ENCODE measurements around the gene SLC25A20. TPM values are rescaled to one million over a fixed set of nuclear protein-coding genes. Genes with fewer than 3 reads are reported as not detected.
A peak's percentile ranks its signal among the peaks of the same experiment; 100 is the strongest.

Gene SLC25A20
- polyA plus RNA-seq, 3 donors: 43.6 to 60.8 (median 56.1) TPM

GRCh38 chr3:48851407-48851806, 47.3 kb downstream of the SLC25A20 start:
- Histone ChIP-seq H3K79me2 (ENCODE audit: insufficient read depth, low read length) (peaks cover 8% of the 10 kb centered on the region), H3K27ac (ENCODE audit: low read depth in 1 of 2, low read length in 2 of 2) (no peak overlapping the region), H3K4me3 (replicated peaks in 1 of 3; ENCODE audit: low read depth in 2 of 3, low read length in 3 of 3) (no peak overlapping the region), H2AFZ (ENCODE audit: insufficient read depth, low read depth, low read length, poor library complexity, severe bottlenecking) (no peak overlapping the region), H3K27me3 (ENCODE audit: control insufficient read depth in 2 of 2, insufficient read depth in 2 of 2, low read length in 2 of 2) (no peaks in the 10 kb centered on the region), H4K20me1 (ENCODE audit: insufficient read depth, low read length) (peaks cover 3% of the 10 kb centered on the region), H3K36me3 (replicated peaks in 1 of 2; ENCODE audit: control insufficient read depth in 1 of 2, insufficient read depth in 2 of 2, low read length in 2 of 2) (peaks cover 8 to 13% of the 10 kb centered on the region in 2 donors), H3K4me2 (replicated peaks; ENCODE audit: extremely low read depth, low read length, poor library complexity, severe bottlenecking) (no peak overlapping the region), H3K9me3 (replicated peaks in 1 of 2; ENCODE audit: control insufficient read depth in 1 of 2, insufficient read depth in 1 of 2, low read length in 2 of 2) (no peaks in the 10 kb centered on the region), H3K4me1 (ENCODE audit: control insufficient read depth in 1 of 2, insufficient read depth in 2 of 2, low read length in 2 of 2) (peaks cover 16 to 17% of the 10 kb centered on the region in 2 donors), H3K9ac (ENCODE audit: insufficient read depth, low read length, poor library complexity, severe bottlenecking) (no peak overlapping the region)
- H3K4me3 Mint-ChIP-seq: no peak overlapping the region
- TF ChIP-seq CTCF (IDR thresholded peaks at IDR 0.05): no peak
- peaks cover 7 to 24% of the 10 kb centered on the region in 2 donors for H3K36me3 Mint-ChIP-seq
- intact Hi-C loops (cut with micrococcal nuclease): loop anchor here in 1 of 2 donors (5.0 kb wide), 1 partner anchor 66 kb away; the partner anchor contains the start of gene ARIH2
- peak overlapping the region in 2 of 7 donors; percentile 45 to 57 for H3K27ac Mint-ChIP-seq
- whole genome bisulfite sequencing (ENCODE audit: insufficient coverage): 83% methylated on average over 1 of the region's 3 CpGs
- DNase-seq: no peak
- H3K27me3 Mint-ChIP-seq (ENCODE audit: low read depth in 3 of 3): peaks cover 0 to 2% (median 1%) of the 10 kb centered on the region in 3 donors
- peaks cover 20% of the 10 kb centered on the region for H3K4me1 Mint-ChIP-seq
- H3K9me3 Mint-ChIP-seq: no peaks in the 10 kb centered on the region

- Histone ChIP-seq H3K4me3 (replicated peaks in 1 of 3; ENCODE audit: low read depth in 2 of 3, low read length in 3 of 3) (no peak overlapping the region), H3K4me2 (replicated peaks; ENCODE audit: extremely low read depth, low read length, poor library complexity, severe bottlenecking) (no peak overlapping the region), H4K20me1 (ENCODE audit: insufficient read depth, low read length) (peaks cover 14% of the 10 kb centered on the region), H2AFZ (ENCODE audit: insufficient read depth, low read depth, low read length, poor library complexity, severe bottlenecking) (peak overlapping the region; percentile 92), H3K9me3 (replicated peaks in 1 of 2; ENCODE audit: control insufficient read depth in 1 of 2, insufficient read depth in 1 of 2, low read length in 2 of 2) (no peaks in the 10 kb centered on the region), H3K4me1 (ENCODE audit: control insufficient read depth in 1 of 2, insufficient read depth in 2 of 2, low read length in 2 of 2) (peaks cover 23 to 27% of the 10 kb centered on the region in 2 donors), H3K36me3 (replicated peaks in 1 of 2; ENCODE audit: control insufficient read depth in 1 of 2, insufficient read depth in 2 of 2, low read length in 2 of 2) (peaks cover 0 to 4% of the 10 kb centered on the region in 2 donors), H3K27me3 (ENCODE audit: control insufficient read depth in 2 of 2, insufficient read depth in 2 of 2, low read length in 2 of 2) (no peaks in the 10 kb centered on the region), H3K79me2 (ENCODE audit: insufficient read depth, low read length) (peaks cover 25% of the 10 kb centered on the region), H3K9ac (ENCODE audit: insufficient read depth, low read length, poor library complexity, severe bottlenecking) (no peak overlapping the region), H3K27ac (ENCODE audit: low read depth in 1 of 2, low read length in 2 of 2) (peak overlapping the region in 1 of 2 donors; percentile 89)
- H3K27me3 Mint-ChIP-seq (ENCODE audit: low read depth in 3 of 3): peaks cover 0 to 2% (median 1%) of the 10 kb centered on the region in 3 donors
- no peaks in the 10 kb centered on the region for H3K9me3 Mint-ChIP-seq
- no peak overlapping the region for H3K4me3 Mint-ChIP-seq
- intact Hi-C loops (cut with micrococcal nuclease): loop anchor here (5.0 to 10.0 kb wide), 2 partner anchors 37 to 76 kb away; no protein-coding TSS in a partner anchor
- H3K36me3 Mint-ChIP-seq: peaks cover 5 to 18% of the 10 kb centered on the region in 2 donors
- no peak for TF ChIP-seq CTCF (IDR thresholded peaks at IDR 0.05)
- H3K4me1 Mint-ChIP-seq: peaks cover 31% of the 10 kb centered on the region
- no peak for DNase-seq
- peak overlapping the region; percentile 35 to 98 (median 95) for H3K27ac Mint-ChIP-seq
- 100% methylated on average over 1 of the region's 8 CpGs for WGBS (ENCODE audit: insufficient coverage)
Measured at GRCh38 chr3:48848816-48849515, 49.7 kb downstream of the SLC25A20 start.

All from CD14-positive monocyte (primary cell).